ENCODE data around the gene BTNL9. TPM values are rescaled to one million over a fixed set of nuclear protein-coding genes. Genes with fewer than 3 reads are reported as not detected.
"Not testable (repeated sequence)": the region's sequence is repeated elsewhere in the genome, so short reads cannot be mapped to it uniquely, and the experiment has no call there.

Gene BTNL9
- total RNA-seq, 4 donors from 2014 or later: 9.1 to 30.6 (median 15.0) TPM

- intact Hi-C loops (cut with DNase I): no loop called here
- TF ChIP-seq EP300 (IDR thresholded peaks at IDR 0.05): no peak
- no peak for TF ChIP-seq POLR2A (IDR thresholded peaks at IDR 0.05; ENCODE audit: low read depth)
- TF ChIP-seq, protein P1, sequence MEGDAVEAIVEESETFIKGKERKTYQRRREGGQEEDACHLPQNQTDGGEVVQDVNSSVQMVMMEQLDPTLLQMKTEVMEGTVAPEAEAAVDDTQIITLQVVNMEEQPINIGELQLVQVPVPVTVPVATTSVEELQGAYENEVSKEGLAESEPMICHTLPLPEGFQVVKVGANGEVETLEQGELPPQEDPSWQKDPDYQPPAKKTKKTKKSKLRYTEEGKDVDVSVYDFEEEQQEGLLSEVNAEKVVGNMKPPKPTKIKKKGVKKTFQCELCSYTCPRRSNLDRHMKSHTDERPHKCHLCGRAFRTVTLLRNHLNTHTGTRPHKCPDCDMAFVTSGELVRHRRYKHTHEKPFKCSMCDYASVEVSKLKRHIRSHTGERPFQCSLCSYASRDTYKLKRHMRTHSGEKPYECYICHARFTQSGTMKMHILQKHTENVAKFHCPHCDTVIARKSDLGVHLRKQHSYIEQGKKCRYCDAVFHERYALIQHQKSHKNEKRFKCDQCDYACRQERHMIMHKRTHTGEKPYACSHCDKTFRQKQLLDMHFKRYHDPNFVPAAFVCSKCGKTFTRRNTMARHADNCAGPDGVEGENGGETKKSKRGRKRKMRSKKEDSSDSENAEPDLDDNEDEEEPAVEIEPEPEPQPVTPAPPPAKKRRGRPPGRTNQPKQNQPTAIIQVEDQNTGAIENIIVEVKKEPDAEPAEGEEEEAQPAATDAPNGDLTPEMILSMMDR (IDR thresholded peaks at IDR 0.05): no peak
- TF ChIP-seq POLR2AphosphoS5 (IDR thresholded peaks at IDR 0.05): no peak
- Histone ChIP-seq H3K4me3 (no peak overlapping the region), H3K27ac (replicated peaks in 1 of 4) (no peak overlapping the region), H3K36me3 (no peaks in the 10 kb centered on the region), H3K4me1 (no peaks in the 10 kb centered on the region), H3K9me3 (no peaks in the 10 kb centered on the region), H3K27me3 (peaks cover 0 to 47% (median 0%) of the 10 kb centered on the region in 4 donors)
- WGBS: 72% methylated on average over 10 of the region's 10 CpGs
- peak; percentile 85 for DNase-seq (ENCODE audit: extremely low spot score)
These were observed 47.2 kb downstream of the BTNL9 start for GRCh38 chr5:181087309-181087708.

GRCh38 chr5:181088289-181088688, 48.2 kb downstream of the BTNL9 start:
- no peaks in the 10 kb centered on the region for H3K36me3 ChIP-seq

DNA sequence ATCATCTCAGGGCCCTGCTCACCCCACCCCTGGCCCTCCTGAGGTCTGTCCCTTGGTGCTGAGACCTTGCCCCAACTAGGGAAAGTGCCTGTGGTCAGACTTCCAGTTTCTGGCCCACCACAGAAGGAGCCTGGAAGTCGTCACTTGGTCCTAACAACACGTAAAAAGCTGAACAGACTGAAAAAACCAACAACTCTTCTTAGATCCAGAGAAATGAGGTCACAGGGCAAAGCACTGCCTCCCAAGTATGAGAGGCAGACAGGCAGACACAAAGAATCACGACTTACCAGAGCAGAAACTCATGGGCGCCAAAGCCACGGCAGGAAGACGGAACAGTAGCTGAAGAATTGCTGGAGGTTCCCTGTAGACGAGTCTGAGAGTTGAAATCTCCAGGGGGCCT, 52.4 kb downstream of the BTNL9 start:
- TF ChIP-seq POLR2AphosphoS5 (IDR thresholded peaks at IDR 0.05) (no peak), EP300 (IDR thresholded peaks at IDR 0.05) (no peak), POLR2A (IDR thresholded peaks at IDR 0.05; ENCODE audit: low read depth) (no peak)
- TF ChIP-seq, protein P1 (IDR thresholded peaks at IDR 0.05): no peak
- Histone ChIP-seq H3K4me3 (no peak overlapping the region), H3K36me3 (no peaks in the 10 kb centered on the region), H3K27me3 (peaks cover 0 to 22% (median 0%) of the 10 kb centered on the region in 4 donors), H3K9me3 (no peaks in the 10 kb centered on the region), H3K4me1 (no peaks in the 10 kb centered on the region), H3K27ac (replicated peaks in 1 of 4) (no peak overlapping the region)
- peak; percentile 45 for DNase-seq (ENCODE audit: extremely low spot score)
- intact Hi-C loops (cut with DNase I): no loop called here
- 69% methylated on average over 7 of the region's 7 CpGs for WGBS

More at GRCh38 chr5:181088289-181088688, 48.2 kb downstream of the BTNL9 start:
- WGBS: 55% methylated on average over 10 of the region's 10 CpGs
- H3K9me3 ChIP-seq: no peaks in the 10 kb centered on the region
- DNase-seq (ENCODE audit: extremely low spot score): peak; percentile 78
- intact Hi-C loops (cut with DNase I): no loop called here
- H3K27ac ChIP-seq (replicated peaks in 1 of 4): no peak overlapping the region
- H3K4me1 ChIP-seq: no peaks in the 10 kb centered on the region
- no peak for TF ChIP-seq EP300 (IDR thresholded peaks at IDR 0.05)
- TF ChIP-seq, protein P1 (IDR thresholded peaks at IDR 0.05): peak in 1 of 3 experiments; percentile 21
- H3K4me3 ChIP-seq: no peak overlapping the region
- H3K27me3 ChIP-seq: peaks cover 0 to 46% (median 0%) of the 10 kb centered on the region in 4 donors

DNA sequence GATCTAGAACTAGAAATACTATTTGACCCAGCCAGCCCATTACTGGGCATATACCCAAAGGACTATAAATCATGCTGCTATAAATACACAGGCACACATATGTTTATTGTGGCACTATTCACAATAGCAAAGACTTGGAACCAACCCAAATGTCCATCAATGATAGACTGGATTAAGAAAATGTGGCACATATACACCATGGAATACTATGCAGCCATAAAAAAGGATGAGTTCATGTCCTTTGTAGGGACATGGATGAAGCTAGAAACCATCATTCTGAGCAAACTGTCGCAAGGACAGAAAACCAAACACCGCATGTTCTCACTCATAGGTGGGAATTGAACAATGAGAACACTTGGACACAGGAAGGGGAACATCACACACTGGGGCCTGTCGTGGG, 55.1 kb downstream of the BTNL9 start:
- DNase-seq (ENCODE audit: extremely low spot score); H3K36me3 ChIP-seq; H3K9me3 ChIP-seq; H3K27ac ChIP-seq (replicated peaks in 1 of 4); H3K4me3 ChIP-seq; intact Hi-C loops (cut with DNase I); H3K4me1 ChIP-seq: not testable (repeated sequence)
- H3K27me3 ChIP-seq: peaks cover 0 to 43% (median 13%) of the 10 kb centered on the region in 4 donors
- 83% methylated on average over 3 of the region's 3 CpGs for WGBS

DNA sequence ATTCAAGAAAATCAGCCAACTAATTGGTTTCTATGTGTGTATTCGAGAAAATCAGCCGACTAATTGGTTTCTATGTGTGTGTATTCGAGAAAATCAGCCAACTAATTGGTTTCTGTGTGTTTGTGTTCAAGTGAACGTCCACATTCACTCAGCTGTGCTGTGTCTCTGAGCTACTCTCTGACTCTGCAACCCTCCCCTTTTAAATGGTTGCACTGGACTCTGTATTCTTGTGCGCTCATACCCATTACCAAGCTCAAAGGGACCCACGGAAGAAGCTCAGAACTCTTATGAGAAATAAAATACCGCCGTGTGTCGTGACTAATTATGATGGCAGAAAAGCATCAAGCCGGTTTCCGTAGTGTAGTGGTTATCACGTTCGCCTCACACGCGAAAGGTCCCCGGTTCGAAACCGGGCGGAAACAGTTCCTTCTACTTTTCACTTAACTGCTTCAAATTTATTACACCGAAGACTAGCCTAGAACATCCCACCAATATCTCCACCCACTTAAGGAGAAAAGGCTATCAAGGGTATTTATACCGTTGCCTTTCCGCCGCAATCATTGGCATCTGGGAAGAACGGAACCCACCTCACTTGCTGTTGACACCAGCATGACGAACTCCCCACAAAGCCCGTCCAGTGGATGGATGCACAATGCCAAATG, 56.8 kb downstream of the BTNL9 start:
- H3K36me3 ChIP-seq; H3K4me3 ChIP-seq; intact Hi-C loops (cut with DNase I); H3K4me1 ChIP-seq; H3K9me3 ChIP-seq; DNase-seq (ENCODE audit: extremely low spot score); H3K27ac ChIP-seq (replicated peaks in 1 of 4): not testable (repeated sequence)
- WGBS: no CpG with 5 or more reads among the region's 26 CpGs
- H3K27me3 ChIP-seq: peaks cover 0 to 48% (median 17%) of the 10 kb centered on the region in 4 donors

GRCh38 chr5:181097383-181097753, 57.3 kb downstream of the BTNL9 start:
- H3K4me3 ChIP-seq; DNase-seq (ENCODE audit: extremely low spot score); intact Hi-C loops (cut with DNase I); H3K36me3 ChIP-seq; H3K27ac ChIP-seq (replicated peaks in 1 of 4); H3K9me3 ChIP-seq; H3K4me1 ChIP-seq: not testable (repeated sequence)
- peaks cover 0 to 48% (median 17%) of the 10 kb centered on the region in 4 donors for H3K27me3 ChIP-seq
- no CpG with 5 or more reads among the region's 26 CpGs for WGBS

DNA sequence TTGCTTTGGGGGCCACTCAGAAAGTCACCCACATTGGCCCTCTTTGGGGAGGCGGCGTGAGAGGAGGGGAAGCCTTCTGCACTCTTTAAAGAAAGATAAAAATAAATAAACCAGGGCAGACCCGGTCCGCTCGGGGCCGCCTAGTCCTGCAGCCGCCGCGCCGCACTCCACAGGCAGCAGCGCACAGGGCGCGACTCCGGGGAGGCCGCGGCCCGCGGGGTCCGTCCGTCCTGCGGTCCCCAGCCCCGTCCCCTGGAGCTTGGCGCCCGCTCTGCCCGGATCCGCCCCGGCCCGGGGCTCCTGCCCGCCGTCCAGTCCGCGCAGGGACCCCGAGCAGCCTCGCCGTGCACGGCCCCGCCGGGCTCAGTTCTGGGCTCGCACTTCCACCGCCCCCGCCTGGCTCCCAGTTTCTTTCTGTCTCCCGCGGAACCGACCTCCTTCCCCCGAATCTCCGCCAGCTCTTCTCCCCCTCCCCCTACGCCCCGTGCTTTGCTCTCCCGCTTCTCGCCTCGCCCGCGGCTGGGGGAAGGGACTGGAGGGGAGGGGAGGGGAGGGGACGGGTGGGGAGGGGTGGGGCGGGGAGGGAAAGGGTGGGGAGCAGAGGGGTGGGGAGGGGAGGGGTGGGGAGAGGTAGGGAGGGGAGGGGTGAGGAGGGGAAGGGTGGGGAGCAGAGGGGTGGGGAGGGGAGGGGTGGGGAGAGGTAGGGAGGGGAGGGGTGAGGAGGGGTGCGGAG, 57.9 kb downstream of the BTNL9 start:
- H3K4me3 ChIP-seq; H3K27ac ChIP-seq (replicated peaks in 1 of 4); intact Hi-C loops (cut with DNase I); DNase-seq (ENCODE audit: extremely low spot score); H3K9me3 ChIP-seq; H3K4me1 ChIP-seq; H3K36me3 ChIP-seq: not testable (repeated sequence)
- H3K27me3 ChIP-seq: peaks cover 0 to 43% (median 17%) of the 10 kb centered on the region in 4 donors
- WGBS: no CpG with 5 or more reads among the region's 56 CpGs
